NB4 (cell line): ENCODE data around the gene DCAF11.

Experiments
- MYC ChIP-seq: IDR thresholded peaks from 2 replicates; pipeline ENCODE4 v1.6.1; 2011; ENCODE audit warnings: low read depth, low read length
- POLR2A ChIP-seq: IDR thresholded peaks from 2 replicates; pipeline ENCODE4 v1.6.1; 2011; ENCODE audit warnings: mild to moderate bottlenecking; ENCODE audit not compliant: insufficient read length; ENCODE audit errors: extremely low read depth
- TF ChIP-seq, protein P1 (sequence below): IDR thresholded peaks from one replicate; pipeline ENCODE4 v1.5.1; 2012; ENCODE audit warnings: low read depth, low read length
- TF ChIP-seq, protein P2 (sequence below): IDR thresholded peaks from 2 replicates; pipeline ENCODE4 v1.6.1; 2011; ENCODE audit warnings: low read depth, low read length

- TF ChIP-seq, protein P1, sequence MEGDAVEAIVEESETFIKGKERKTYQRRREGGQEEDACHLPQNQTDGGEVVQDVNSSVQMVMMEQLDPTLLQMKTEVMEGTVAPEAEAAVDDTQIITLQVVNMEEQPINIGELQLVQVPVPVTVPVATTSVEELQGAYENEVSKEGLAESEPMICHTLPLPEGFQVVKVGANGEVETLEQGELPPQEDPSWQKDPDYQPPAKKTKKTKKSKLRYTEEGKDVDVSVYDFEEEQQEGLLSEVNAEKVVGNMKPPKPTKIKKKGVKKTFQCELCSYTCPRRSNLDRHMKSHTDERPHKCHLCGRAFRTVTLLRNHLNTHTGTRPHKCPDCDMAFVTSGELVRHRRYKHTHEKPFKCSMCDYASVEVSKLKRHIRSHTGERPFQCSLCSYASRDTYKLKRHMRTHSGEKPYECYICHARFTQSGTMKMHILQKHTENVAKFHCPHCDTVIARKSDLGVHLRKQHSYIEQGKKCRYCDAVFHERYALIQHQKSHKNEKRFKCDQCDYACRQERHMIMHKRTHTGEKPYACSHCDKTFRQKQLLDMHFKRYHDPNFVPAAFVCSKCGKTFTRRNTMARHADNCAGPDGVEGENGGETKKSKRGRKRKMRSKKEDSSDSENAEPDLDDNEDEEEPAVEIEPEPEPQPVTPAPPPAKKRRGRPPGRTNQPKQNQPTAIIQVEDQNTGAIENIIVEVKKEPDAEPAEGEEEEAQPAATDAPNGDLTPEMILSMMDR = no peak
- TF ChIP-seq POLR2A (no peak), MYC (no peak)
- TF ChIP-seq, protein P2, sequence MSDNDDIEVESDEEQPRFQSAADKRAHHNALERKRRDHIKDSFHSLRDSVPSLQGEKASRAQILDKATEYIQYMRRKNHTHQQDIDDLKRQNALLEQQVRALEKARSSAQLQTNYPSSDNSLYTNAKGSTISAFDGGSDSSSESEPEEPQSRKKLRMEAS = no peak
Measured at GRCh38 chr14:24087004-24087403, 27.6 kb upstream of the DCAF11 start.
